Lower lobe of right lung (tissue), 2 donors: ENCODE data around the gene DLK1. TPM values are rescaled to one million over a fixed set of nuclear protein-coding genes. Genes with fewer than 3 reads are reported as not detected.

ENCODE experiments used
- ATAC-seq, 2 donors: fragments of 200-7000 bp; cut with Tn5 transposase; one replicate each; pipeline ENCODE4 v1.9.1; 2020 to 2022; ENCODE audit warnings: mild to moderate bottlenecking in 2 of 2, moderate library complexity in 2 of 2
- DNase-seq: peaks from one replicate; pipeline ENCODE4 v3.0.0-alpha.2; 2020
- H3K27ac ChIP-seq: fragments of 200-600 bp; one replicate; pipeline ENCODE4 v1.8.0; 2022
- H3K27me3 ChIP-seq: fragments of 200-600 bp; one replicate; pipeline ENCODE4 v1.8.0; 2022; ENCODE audit warnings: low read depth
- H3K36me3 ChIP-seq: fragments of 200-600 bp; one replicate; pipeline ENCODE4 v1.8.0; 2022; ENCODE audit warnings: mild to moderate bottlenecking
- H3K4me1 ChIP-seq: fragments of 200-600 bp; one replicate; pipeline ENCODE4 v1.8.0; 2022
- H3K4me3 ChIP-seq: fragments of 200-600 bp; one replicate; pipeline ENCODE4 v1.8.0; 2022; ENCODE audit warnings: mild to moderate bottlenecking
- H3K9me3 ChIP-seq: fragments of 200-600 bp; one replicate; pipeline ENCODE4 v1.8.0; 2022
- CTCF ChIP-seq: fragments of 200-600 bp; IDR thresholded peaks from one replicate; pipeline ENCODE4 v1.8.0; 2022; ENCODE audit warnings: antibody characterized with exemption, mild to moderate bottlenecking
- intact Hi-C: fragments of 100-400 bp; cut with DNase I; formaldehyde crosslinking; loops from one replicate; pipeline ENCODE4 v1.11.0; 2022
- total RNA-seq: library from RNA; stranded (reverse); fragmentation: NEBNext Ultra II Directional; extraction: Animal tissue kit (Norgen Biotek cat#: 25700); gene quantifications from one replicate; pipeline ENCODE4 v1.2.1, GENCODE V29; 2021
- donor health status: DM: no; HTN: yes; CAD: no; lungs with severe emphysema.

The DLK1 gene
- total RNA-seq, 1 donor from 2014 or later, result not detected

DNA sequence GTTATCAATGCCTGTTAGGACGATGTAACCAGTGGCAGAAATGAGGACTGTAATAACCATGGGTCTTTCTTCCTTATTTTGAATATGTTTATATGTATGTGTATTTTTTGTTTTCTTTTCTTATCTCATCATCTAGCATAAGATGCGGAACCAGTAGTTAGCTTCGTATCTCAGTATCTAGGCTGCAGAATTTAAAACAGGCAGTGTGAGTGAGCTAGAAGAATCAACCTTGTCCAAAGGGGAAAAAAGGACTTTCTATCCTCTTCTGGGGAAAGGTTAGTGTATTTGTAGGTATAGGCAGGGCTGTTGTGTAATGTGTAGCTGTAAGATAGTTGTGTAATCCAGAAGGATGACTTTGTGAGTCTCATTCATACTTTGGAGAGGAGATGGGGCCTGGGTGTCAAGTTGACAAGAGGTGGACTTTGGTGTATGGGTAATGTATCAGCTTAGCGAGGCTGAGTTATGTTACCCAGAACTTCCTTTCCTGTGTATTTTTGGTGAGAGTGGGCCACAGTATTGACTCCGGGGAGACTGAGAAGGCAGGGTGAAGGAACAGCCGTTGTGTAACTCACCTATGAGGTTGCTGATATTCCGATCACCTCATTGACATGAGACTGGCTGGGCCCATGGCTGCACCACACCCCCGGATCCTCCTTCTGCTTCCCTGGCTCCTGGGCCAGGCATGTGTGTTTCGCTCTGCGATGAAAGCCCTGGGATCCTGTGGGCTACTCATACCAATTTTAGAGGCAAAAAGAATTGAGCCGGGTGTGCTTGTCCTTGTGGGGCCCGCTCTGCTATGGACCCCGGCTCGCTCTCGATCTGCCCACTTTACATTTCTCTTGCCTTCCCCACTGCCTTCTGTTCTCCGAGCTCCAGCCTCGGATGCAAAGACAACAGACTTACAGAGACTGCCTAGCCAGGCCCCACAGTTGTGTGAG is 24.3 kb downstream of the DLK1 start:
- ATAC-seq, result no peak
- no peaks in the 10 kb centered on the region for H3K9me3 ChIP-seq
- no peak overlapping the region for H3K4me3 ChIP-seq
- DNase-seq, result no peak
- H3K27me3 ChIP-seq, result no peaks in the 10 kb centered on the region
- H3K36me3 ChIP-seq, result no peaks in the 10 kb centered on the region
- intact Hi-C loops, result no loop called here
- H3K27ac ChIP-seq, result no peak overlapping the region
- no peak for TF ChIP-seq CTCF
- H3K4me1 ChIP-seq, result no peaks in the 10 kb centered on the region

DNA sequence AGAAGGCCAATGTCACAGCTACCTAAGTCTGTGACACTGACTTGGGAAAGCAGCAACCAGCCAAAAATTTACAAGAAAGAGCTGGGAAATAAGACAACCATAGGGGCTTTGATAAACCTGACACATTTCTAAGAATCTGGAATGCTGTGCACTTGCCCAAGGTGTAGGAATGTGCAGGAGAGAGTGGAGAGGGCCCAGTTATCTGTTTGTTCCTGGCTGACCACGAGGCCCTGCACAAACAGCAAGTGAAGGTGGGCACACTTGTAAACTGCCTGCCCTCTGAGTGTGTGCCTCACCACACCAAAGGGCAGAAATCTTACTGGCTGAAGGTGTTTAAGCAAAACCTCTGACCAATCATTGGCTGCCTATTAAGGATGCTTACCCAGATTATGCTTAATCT is 27.3 kb downstream of the DLK1 start:
- ATAC-seq (no peak), DNase-seq (no peak)
- H3K9me3 ChIP-seq, result no peaks in the 10 kb centered on the region
- H3K27ac ChIP-seq, result no peak overlapping the region
- H3K4me1 ChIP-seq, result no peaks in the 10 kb centered on the region
- H3K36me3 ChIP-seq, result no peaks in the 10 kb centered on the region
- no peak for TF ChIP-seq CTCF
- H3K27me3 ChIP-seq, result no peaks in the 10 kb centered on the region
- intact Hi-C loops, result no loop called here
- H3K4me3 ChIP-seq, result no peak overlapping the region

DNA sequence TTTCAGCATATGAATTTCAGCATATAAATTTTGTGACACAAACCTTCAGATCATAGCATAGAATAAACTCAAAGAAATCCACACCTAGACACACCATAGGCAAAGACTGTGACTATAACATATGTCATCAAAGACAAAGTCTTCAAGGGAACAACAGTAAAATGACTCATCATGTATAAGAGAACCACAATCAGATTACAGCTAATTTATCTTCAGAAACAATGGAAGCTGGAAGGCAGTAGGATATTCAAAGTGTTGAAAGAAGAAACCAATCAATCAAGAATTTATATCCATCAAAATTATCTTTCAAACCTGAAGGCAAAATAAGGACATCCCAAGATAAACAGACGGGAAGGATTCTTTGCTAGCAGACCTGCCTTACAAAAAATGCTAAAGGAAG is 29.0 kb downstream of the DLK1 start:
- Histone ChIP-seq H3K36me3 (no peaks in the 10 kb centered on the region), H3K27me3 (no peaks in the 10 kb centered on the region), H3K4me1 (no peaks in the 10 kb centered on the region), H3K4me3 (no peak overlapping the region), H3K27ac (no peak overlapping the region), H3K9me3 (no peaks in the 10 kb centered on the region)
- ATAC-seq, result no peak
- TF ChIP-seq CTCF, result no peak
- intact Hi-C loops, result no loop called here
- DNase-seq, result no peak

DNA sequence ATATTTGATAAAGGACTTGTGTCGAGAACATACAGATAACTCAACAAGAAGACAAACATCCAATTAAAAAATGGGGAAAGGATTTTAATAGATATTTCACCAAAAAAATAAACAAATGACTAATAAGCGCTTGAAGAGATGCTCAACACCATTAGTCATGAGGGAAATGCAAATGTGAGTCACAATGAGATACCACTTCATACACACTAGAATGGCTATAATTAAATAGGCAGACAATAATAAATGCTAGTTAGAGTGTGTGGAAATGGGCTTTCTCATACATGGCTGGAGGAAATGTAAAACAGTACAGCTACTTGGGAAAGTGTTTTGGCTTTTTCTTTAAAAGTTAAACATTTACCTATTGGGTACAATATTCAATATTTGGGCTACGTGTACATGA is 34.8 kb downstream of the DLK1 start:
- ATAC-seq (no peak), DNase-seq (no peak)
- TF ChIP-seq CTCF, result no peak
- Histone ChIP-seq H3K4me1 (no peaks in the 10 kb centered on the region), H3K9me3 (no peaks in the 10 kb centered on the region), H3K27me3 (no peaks in the 10 kb centered on the region), H3K4me3 (no peak overlapping the region), H3K36me3 (no peaks in the 10 kb centered on the region), H3K27ac (no peak overlapping the region)
- intact Hi-C loops, result no loop called here

DNA sequence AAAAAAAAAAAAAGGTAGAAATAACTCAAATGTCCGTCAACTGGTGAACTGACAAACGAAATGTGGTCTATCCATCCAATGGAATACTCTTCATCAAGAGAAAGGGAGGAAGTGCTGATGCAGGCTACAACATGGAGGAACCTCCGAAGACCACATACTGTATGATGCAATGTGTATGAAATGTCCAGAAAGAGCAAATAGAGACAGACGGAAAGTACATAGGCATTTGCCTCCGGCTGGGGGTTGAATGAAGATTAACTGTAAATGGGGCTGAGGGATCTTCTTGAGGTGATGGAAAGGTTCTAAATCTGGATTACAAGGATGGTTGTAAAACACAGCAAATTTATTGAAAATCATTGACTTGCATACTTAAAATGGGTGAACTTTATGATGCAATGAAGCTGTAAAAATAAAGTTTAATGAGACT is 35.4 kb downstream of the DLK1 start:
- no peak overlapping the region for H3K4me3 ChIP-seq
- no peaks in the 10 kb centered on the region for H3K36me3 ChIP-seq
- DNase-seq (no peak), ATAC-seq (no peak)
- no peak overlapping the region for H3K27ac ChIP-seq
- no peaks in the 10 kb centered on the region for H3K9me3 ChIP-seq
- TF ChIP-seq CTCF, result no peak
- intact Hi-C loops, result no loop called here
- no peaks in the 10 kb centered on the region for H3K27me3 ChIP-seq
- no peaks in the 10 kb centered on the region for H3K4me1 ChIP-seq
